H1 (cell line): ENCODE measurements around the gene C2orf74.
A peak's percentile ranks its signal among the peaks of the same experiment; 100 is the strongest.

Experiments used
- ATF3 ChIP-seq: IDR thresholded peaks from 2 replicates; pipeline ENCODE4 v1.6.1; 2011; ENCODE audit warnings: low read depth, mild to moderate bottlenecking, low read length; ENCODE audit not compliant: insufficient read depth
- BACH1 ChIP-seq: IDR thresholded peaks from 2 replicates; pipeline ENCODE4 v1.6.1; 2012; ENCODE audit warnings: low read length, improper control_type of control experiment
- CTCF ChIP-seq, 3 experiments: IDR thresholded peaks; 1 replicate in 2 of 3; 2 replicates in 1 of 3; pipeline versions ENCODE4 v1.5.1 to v1.6.1; 2011; ENCODE audit warnings: low read length in 3 of 3, mild to moderate bottlenecking in 3 of 3, inconsistent platforms in 2 of 3, low read depth in 1 of 3, moderate library complexity in 1 of 3; ENCODE audit not compliant: insufficient read depth in 1 of 3; ENCODE audit errors: control extremely low read depth in 1 of 3
- EP300 ChIP-seq, 2 experiments: IDR thresholded peaks; 1 replicate in 1 of 2; 2 replicates in 1 of 2; pipeline ENCODE4 v1.6.1; 2011 to 2012; ENCODE audit warnings: low read depth in 2 of 2, low read length in 2 of 2, mild to moderate bottlenecking in 2 of 2, borderline replicate concordance in 1 of 2, inconsistent platforms in 1 of 2, moderate library complexity in 1 of 2
- GABPA ChIP-seq: IDR thresholded peaks from 2 replicates; pipeline ENCODE4 v1.6.1; 2011; ENCODE audit warnings: mild to moderate bottlenecking, low read length, moderate library complexity, borderline replicate concordance; ENCODE audit not compliant: insufficient read depth
- MAX ChIP-seq: IDR thresholded peaks from 2 replicates; pipeline ENCODE4 v1.6.1; 2012; ENCODE audit warnings: inconsistent platforms
- NRF1 ChIP-seq: IDR thresholded peaks from 2 replicates; pipeline ENCODE4 v1.6.1; 2011; ENCODE audit warnings: mild to moderate bottlenecking, low read depth, low read length, improper control_type of control experiment
- POLR2A ChIP-seq, 2 experiments: IDR thresholded peaks; 1 replicate in 1 of 2; 2 replicates in 1 of 2; pipeline ENCODE4 v1.6.1; 2011; ENCODE audit warnings: low read depth in 2 of 2, low read length in 2 of 2, mild to moderate bottlenecking in 2 of 2; ENCODE audit errors: control extremely low read depth in 1 of 2
- POLR2AphosphoS5 ChIP-seq: IDR thresholded peaks from 2 replicates; pipeline ENCODE4 v1.6.1; 2011; ENCODE audit warnings: low read depth, low read length
- RAD21 ChIP-seq, 2 experiments: IDR thresholded peaks in 1 of 2; conservative IDR thresholded peaks in 1 of 2; 2 replicates each; pipeline ENCODE4 v1.6.1; 2011; ENCODE audit warnings: low read depth in 2 of 2, low read length in 2 of 2, improper control_type of control experiment in 1 of 2, inconsistent platforms in 1 of 2, mild to moderate bottlenecking in 1 of 2, moderate library complexity in 1 of 2
- RFX5 ChIP-seq: IDR thresholded peaks from 2 replicates; pipeline ENCODE4 v1.6.1; 2011; ENCODE audit warnings: low read depth, low read length, improper control_type of control experiment, borderline replicate concordance
- RNF2 ChIP-seq: fragments of 200-900, 300-1000 bp; sonication (generic); IDR thresholded peaks from 2 replicates; pipeline ENCODE4 v1.7.1; 2016; ENCODE audit warnings: borderline replicate concordance, low read depth, mild to moderate bottlenecking, antibody characterized with exemption, low read length; ENCODE audit not compliant: poor library complexity, severe bottlenecking; ENCODE audit errors: missing control alignments
- SP4 ChIP-seq: IDR thresholded peaks from 2 replicates; pipeline ENCODE4 v1.6.1; 2012; ENCODE audit warnings: low read length, inconsistent platforms
- SUZ12 ChIP-seq: fragments of 200-600 bp; sonication (generic); IDR thresholded peaks from 2 replicates; pipeline ENCODE4 v1.6.1; 2012; ENCODE audit warnings: mild to moderate bottlenecking, inconsistent platforms, low read length, moderate library complexity, mixed read lengths

GRCh38 chr2:61177727-61178549, 15.9 kb downstream of the C2orf74 start:
- TF ChIP-seq EP300 (IDR thresholded peaks at IDR 0.05; ENCODE audit: borderline replicate concordance in 1 of 2, low read depth in 2 of 2, low read length in 2 of 2) = no peak
- TF ChIP-seq POLR2A (IDR thresholded peaks at IDR 0.05; ENCODE audit: control extremely low read depth in 1 of 2, low read depth in 2 of 2, low read length in 2 of 2) = peak in 1 of 2 experiments; percentile 1; a peak in 1 of 3 replicates
- TF ChIP-seq CTCF (IDR thresholded peaks at IDR 0.05; ENCODE audit: control extremely low read depth in 1 of 3, insufficient read depth in 1 of 3, low read depth in 1 of 3, low read length in 3 of 3) = no peak
- TF ChIP-seq NRF1 = no peak
- no peak for TF ChIP-seq MAX
- no peak for TF ChIP-seq RNF2
- no peak for TF ChIP-seq RFX5
- no peak for TF ChIP-seq POLR2AphosphoS5
- no peak for TF ChIP-seq ATF3
- TF ChIP-seq RAD21 (IDR thresholded peaks at IDR 0.05 in 1 of 2, conservative IDR thresholded peaks at IDR 0.05 in 1 of 2; ENCODE audit: low read depth in 2 of 2, low read length in 2 of 2) = no peak
- no peak for TF ChIP-seq SUZ12
- no peak for TF ChIP-seq SP4
- no peak for TF ChIP-seq BACH1
- no peak for TF ChIP-seq GABPA
